Activated CD4-positive, CD25-positive, alpha-beta regulatory T cell treated with anti-CD3 and anti-CD28 coated beads, Interleukin-2, amount 50 U/mL, for 72 hours (primary cell): ENCODE data around the gene PDE6H.

Experiments
- DNase-seq: peaks from one replicate; pipeline ENCODE4 v3.0.0; 2021

Gene PDE6H

DNA sequence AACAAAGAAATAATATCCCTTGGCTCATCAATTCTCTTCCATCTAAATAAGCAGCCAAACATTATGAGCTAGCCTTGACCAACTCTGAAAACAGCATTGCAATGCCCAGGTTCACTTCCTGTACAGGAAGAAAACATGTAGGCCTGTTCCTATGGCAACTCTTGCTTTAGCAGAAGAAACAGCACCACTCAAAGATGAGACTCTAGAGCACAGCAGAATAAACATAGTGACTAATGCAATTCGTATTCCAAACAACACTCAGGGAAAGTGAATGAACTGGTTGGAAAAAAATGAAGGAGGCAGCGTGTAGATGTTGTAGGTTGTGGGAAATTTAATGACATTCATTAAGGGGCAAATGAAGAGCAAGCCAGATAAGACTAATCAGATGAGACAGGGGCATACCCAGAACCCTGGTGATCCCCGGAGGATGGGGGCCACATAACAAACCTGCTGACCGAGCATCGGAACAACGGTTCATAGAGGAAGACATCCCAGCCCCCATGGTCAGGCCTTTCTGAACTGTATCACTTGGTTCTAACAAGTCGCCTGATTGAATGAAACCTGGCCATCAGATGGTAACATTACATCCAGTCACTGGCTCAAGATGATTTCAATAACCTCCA lies 20.4 kb upstream of the PDE6H start:
- no peak for DNase-seq

GRCh38 chr12:14953752-14954151 lies 19.1 kb upstream of the PDE6H start:
- no peak for DNase-seq

DNA sequence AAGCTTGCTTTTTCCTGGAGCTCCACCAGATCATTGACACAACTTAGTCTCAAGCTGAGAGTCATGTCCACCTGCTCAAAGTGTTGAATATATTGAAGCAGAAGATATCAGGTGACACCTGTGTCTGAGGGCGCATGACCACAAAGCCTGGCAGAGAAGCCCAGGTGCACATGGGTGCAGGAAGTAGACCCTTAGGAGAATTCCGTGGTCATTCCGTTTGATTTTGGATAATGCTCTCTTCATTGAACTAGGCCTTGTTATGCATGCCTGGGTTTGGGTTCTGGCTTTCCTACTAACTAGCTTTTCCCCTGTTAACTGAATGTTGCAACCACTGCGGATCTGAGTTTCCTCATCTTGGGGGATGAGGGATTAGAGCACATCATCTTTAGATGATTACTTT lies 18.6 kb upstream of the PDE6H start:
- DNase-seq = no peak

DNA sequence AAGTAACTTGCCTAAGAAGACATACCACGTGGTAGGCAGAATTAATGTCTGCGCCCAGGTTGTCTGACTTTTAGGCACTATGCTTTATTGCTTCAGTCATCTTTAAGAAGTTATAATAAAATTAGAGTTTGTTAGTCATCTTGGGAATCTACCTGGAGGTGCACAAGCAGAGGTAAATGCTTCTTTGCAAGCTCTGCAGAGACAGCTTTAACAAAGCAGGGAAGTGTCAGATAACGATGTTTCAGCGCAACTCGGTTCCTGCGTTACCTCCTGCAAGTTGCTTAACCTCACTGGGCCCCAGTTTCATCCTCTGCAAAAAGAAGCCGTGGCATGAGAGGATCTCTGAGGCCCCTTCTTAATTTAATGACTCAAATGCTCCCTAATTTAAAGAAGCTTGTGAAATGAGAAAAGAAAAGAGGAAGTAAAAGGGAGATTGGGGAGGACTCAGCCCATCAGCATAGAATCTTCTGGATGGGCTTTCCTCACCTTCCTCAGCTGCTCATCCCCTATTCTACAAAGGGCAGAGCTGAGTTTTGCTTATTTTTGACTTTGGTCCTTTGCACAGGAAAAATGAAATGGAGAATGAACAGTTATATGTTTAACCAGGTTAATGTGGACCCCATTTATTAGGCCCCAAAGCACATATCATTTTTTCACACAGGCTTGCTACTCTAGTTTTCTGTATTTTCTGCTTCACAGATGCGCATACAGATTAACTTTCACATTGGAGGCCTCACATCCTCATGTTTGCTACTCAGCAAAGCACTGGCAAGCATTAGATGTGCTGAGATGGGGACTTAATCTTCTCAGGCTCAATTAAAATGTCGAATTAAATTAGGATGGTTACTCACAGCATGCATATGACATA lies 16.6 kb upstream of the PDE6H start:
- DNase-seq = no peak

GRCh38 chr12:14956905-14957304 lies 15.9 kb upstream of the PDE6H start:
- DNase-seq = no peak

- DNase-seq = no peak
These were observed 15.2 kb upstream of the PDE6H start for GRCh38 chr12:14957551-14958168.

GRCh38 chr12:14958361-14959125 lies 14.3 kb upstream of the PDE6H start:
- DNase-seq = no peak

DNA sequence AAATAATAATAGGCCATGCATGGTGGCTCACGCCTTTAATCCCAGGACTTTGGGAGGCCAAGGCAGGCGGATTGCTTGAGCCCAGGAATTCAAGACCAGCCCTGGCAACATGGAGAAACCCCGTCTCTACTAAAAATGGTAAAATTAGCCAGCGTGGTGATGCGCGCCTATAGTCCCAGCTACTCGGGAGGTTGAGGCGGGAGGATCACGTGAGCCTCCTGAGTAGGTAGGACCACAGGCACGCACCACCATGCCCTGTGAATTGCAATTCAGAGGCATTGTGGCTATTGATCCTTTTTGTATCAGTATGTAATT lies 13.8 kb upstream of the PDE6H start:
- no peak for DNase-seq

- DNase-seq = no peak
These were observed 13.4 kb upstream of the PDE6H start for GRCh38 chr12:14959463-14959862.

- no peak for DNase-seq
These were observed 12.8 kb upstream of the PDE6H start for GRCh38 chr12:14959916-14960496.

DNA sequence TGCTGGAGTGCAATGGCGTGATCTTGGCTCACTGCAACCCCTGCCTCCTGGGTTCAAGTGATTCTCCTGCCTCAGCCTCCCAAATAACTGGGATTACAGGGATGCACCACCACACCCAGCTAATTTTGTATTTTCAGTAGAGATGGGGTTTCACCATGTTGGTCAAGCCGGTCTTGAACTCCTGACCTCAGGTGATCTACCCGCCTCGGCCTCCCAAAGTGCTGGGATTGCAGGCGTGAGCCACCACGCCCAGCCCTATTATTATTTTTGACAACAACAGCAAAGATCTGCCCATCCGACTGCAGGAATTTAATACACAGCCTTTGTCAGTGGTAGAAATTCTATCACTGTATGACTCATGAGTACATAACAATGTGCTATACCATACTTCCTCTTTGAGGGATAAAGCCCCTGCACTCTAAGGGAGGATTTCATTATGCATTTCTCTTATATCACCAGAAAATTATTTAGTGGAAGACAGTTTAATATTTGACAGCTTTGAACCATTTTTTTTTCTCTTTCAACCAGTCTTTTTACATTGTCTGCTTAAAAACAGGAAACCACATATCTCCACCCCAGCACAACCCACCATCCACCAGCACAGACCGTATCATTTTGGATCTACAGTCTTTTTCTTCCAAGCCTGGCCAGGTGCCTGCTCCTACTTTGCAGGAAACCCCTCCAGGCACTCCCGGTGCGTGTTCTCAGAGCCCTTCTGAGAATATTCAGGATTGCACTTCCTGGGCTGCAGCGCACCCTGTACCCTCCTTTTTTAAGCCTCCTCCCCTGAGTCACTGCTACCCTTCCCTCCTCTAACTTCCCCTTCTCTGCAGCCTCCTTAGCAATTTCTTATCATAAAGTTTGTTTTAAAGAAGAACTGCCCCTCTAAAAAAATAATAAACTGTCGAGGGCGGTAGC lies 12.0 kb upstream of the PDE6H start:
- DNase-seq = no peak

DNA sequence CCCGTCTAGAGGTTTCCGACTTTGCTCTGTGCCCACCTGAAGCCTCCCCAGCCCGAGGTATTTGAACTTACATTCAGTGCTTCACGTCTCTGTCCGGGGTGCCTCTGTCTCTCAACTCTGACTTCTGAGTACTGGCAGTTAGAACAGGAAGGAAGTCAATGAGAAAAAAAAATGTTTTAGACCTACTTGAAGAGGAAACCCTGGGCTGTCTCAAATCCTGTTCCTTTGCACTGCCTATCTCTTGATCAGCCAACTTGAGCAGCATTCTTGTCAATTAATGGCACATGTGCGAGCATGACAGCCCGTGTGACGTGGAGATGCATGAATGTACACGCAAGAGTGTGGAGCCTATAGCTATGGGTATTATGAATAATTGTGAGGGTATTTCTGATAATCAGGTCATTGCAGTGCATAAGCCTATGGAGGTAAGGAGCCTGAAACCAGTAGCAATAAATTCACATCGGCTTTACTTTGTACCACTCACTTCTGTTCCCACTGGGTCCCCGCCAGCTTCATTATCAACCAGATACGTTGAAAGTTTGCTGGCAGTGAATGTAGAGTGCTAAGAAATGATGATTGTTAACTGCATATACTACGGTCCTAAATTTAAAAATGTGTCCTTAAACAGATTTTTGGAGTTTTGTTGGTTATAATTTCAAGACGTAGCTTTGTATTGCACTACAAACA lies 11.2 kb upstream of the PDE6H start, which contains the start of gene ARHGDIB:
TSS of gene ARHGDIB (minus strand) at position 136 of the 687 bp plus-strand sequence. CDS start 10,889 bp downstream, outside the sequence.
- DNase-seq = no peak

DNA sequence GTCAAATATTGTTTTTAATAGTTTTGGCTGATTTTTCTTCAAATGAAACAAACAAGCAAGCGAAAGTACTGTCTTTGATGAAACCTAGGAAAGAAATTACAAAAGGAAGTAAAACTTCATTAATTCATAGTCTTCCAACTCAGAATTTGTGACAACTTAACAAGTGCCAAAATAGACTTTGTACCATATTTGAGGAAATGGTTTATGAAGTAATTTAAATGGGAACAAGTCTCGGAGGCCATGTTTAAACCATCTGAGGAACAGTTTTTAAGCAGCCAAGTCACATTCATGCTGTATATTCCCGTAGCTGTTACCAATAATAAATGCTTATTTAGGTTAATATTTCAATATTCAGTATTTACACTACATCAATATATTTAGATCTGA lies 10.7 kb upstream of the PDE6H start:
- DNase-seq = no peak

- no peak for DNase-seq
These were observed 10.0 kb upstream of the PDE6H start for GRCh38 chr12:14962797-14963196.

GRCh38 chr12:14963520-14963919 lies 9.3 kb upstream of the PDE6H start:
- no peak for DNase-seq

- no peak for DNase-seq
These were observed 8.4 kb upstream of the PDE6H start for GRCh38 chr12:14964406-14964805.

DNA sequence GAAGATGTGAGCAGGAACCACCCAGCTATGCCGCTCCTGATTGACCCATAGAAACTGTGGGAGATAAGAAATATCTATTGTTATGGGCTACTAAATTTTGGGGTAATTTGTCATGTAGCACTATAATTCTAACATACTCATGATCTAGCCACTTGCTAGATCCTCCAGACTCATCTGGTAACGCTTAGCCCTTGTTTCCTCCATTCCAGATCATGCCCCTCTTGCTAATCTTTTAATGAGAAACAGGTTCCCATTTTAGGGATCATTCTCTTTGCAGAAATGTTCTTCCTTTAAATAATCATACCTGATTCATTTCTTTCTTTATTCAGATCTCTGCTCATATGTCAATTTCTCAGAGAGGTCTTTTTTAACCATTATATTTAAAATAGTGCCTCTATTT lies 7.6 kb upstream of the PDE6H start:
- no peak for DNase-seq

GRCh38 chr12:14968478-14968877 lies 4.4 kb upstream of the PDE6H start:
- no peak for DNase-seq

DNA sequence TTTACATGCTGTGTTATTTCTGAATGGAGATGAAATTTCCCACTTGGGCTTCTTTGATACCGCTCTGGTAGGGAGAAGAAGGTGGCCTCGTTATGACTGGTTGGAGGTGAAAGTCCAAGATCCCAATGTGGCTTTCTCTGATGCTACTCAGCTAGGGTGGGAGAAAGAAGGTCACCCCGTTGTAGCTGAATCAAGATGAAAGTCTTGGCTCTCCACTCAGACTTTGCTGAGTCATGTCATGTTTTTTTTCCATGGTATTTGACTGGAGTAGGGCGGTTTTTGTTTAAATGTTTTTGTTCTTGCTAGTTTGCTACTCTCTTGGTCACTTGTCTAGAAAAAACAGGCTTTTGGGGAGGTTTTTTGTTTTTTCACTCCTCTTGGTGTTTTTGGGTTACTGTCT lies 2.4 kb upstream of the PDE6H start:
- no peak for DNase-seq

DNA sequence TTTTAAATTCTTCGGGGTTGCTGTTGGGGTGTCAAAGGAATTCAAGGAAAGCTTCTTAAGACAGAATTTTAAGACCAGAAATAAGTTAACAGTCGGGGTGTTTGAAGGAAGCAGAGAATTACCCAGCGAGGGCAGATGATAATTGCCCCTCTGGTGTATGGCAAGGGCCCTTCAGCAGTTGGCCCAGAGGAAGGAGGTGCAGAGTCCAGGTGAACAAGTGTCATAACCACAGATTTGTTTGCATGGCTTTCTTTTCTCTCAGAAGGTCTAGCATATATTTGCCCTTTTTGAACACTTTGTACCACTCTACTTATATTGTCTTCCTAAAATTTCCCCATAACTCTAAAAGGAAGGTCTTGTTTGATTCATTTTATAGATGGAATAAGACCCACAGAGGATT lies 1.8 kb downstream of the PDE6H start:
- DNase-seq = no peak

GRCh38 chr12:14975457-14975856 lies 2.6 kb downstream of the PDE6H start:
- no peak for DNase-seq
